Activated CD4-positive, alpha-beta T cell treated with anti-CD3 and anti-CD28 coated beads, Interleukin-2, amount 50 U/mL, for 16 hours (primary cell): ENCODE results near the gene SOAT2.

Source experiments
- DNase-seq: peaks from one replicate; pipeline ENCODE4 v3.0.0-alpha.2; 2020

SOAT2 gene

GRCh38 chr12:53065470-53065869 is 37.8 kb upstream of the SOAT2 start:
- no peak for DNase-seq

DNA sequence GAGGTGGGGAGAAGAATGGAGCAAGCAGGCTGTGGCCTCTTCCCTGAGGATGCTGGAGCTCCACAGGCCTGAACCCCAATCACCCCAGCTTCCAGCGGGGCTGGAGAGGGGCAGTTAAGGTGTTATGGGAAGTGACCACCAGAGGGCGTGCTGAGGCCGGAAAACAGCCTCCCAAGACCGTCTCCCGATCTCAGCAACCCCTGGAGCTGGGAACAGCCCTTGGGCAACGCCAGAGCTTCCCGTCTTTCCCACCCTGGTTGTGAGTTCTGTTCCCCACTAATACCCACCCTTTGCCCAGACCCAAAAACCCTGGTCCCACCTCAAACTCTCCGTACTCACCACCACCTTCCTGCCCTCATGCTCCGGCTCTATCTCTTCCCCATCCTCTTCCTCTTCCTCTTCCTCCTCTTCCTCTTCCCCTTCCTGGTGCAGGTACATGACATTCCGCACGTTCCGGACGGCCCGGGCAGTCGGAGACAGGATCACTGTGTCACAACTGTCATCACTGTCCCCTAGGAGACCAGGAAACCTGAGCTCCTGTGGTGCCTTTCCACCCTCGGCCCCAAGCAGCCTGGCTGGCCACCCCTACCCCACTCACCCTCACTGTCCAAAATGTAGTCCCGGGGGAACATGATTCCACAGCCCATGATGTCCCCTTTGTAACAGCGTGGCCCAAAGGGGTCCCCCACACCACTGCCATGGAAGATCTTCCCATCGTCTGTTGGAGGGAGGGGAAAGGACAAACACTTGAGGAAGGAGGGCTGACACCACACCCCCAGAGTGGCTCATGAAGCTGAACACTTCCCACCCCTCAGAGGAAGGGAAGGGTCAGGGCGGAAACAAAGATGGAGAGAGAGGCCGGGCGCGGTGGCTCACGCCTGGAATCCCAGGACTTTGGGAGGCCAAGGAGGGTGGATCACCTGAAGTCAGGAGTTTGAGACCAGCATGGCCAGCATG is 37.0 kb upstream of the SOAT2 start:
- peak; percentile 68 for DNase-seq

DNA sequence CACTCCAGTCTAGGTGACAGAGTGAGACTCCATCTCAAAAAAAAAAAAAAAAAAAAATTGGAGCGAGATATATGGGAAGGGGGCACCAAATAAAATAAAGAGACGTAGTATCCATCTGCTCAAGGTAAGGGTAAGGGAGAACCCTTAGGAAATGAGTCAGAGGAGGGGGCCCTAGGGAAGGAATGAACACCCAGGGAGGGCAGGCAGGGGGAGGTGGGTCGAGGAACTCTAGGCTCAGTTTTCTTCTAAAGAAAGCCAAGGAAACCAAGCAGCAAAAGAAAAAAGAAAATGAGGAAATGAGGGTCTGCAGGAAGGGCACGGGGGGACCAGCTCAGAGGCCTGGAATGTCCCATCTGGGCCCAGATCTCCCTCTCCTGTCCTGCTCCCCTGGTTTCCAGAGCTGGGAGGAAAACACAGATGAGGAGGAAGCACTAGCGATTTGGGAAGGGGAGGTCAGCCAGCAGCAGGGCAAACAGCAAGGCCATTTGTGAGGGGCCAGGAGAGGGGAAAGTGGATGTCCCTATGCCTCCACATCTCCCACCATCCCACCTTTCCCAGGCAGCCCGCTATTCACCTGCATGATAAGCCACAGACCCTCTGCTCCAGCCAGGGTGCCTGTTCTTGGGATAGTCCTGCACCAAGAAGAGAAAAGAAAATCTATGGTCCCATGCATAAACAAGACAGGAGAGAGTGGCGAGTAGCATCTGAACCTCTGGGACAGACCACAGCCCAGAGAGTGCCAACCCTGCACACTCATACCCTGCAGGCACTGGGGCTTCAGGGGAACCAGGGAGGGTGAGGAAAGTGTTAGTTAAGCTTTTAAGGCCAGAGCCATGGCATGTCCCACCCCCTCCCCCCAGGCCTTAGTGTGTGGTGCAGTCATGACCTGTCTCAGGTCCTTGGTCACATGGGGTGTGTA is 36.0 kb upstream of the SOAT2 start:
- no peak for DNase-seq

DNA sequence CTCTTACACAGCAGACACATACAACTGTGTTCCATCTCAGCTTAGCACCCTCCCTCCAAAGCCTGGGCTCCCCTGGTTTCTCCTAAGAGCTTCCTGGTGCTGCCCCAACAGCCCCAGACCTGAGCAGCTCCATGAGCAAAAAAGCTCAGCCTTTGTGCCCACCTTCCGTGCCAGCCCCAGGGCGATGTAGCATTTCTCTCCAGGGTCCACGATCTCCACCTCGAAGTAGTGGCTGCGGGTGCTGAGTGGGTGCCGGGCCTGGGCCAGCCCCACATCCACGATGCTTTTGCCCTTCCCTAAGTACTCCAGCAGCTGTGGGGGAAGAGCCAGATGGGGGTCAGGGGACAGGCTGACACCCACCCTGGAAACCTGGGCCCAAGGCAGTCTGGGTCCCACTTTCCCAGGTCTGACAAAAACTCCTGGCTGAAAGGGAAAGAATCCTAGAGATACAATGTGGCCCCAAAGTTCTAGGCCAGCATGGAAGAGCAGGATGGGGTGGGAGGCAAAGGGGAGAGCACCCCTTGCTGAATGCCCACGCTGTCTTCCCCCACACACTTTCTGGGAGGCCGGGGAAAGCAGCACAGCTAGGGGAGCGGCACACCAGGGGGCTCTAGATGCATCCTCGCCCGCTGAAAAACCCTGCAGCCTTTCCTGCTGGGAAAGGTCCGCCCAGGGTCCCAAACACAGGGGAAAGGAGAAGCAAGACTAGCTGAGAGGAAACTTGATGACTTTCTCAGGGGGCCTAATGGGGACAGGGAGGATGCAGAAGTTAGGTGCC is 35.1 kb upstream of the SOAT2 start:
- DNase-seq, result no peak

- no peak for DNase-seq
Observed at GRCh38 chr12:53068811-53069585, 34.3 kb upstream of the SOAT2 start.

DNA sequence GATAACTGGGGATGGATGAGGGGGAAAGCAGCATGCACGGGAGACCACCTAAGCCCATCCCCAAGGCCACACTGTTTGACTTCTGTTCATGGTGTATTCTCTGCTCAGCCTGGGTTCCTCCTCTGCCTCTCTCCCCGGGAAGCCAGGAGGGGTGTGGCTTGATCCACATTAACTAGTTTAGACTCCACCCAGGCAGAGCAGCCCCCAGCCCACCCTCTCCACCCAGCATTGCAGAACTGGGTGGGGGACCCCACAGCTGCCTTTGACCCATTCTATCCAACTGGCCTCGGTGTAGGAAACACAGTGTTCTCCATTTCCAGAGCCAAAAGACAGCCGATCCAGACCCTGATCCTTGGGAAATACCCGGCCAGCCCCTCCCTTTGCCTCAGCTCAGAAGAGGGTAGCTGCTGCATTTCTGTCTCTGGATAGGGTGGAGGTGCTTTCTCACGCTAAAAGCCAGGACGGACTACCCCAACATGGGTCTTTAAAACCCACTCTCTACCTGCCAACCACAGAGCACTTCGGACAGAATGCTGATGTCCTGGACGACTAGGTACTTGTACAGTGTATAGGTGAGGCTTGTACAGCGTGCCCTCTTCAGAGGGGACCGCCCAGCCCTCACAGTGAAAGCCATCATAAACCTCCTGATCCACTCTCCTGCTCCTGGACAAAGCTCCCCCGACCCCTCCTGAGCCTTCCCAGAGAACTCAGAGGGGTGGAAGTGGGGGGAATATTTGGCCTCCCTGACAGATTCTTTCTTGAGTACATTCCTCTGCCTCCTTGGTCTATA is 33.5 kb upstream of the SOAT2 start:
- no peak for DNase-seq

- no peak for DNase-seq
Observed at GRCh38 chr12:53070877-53071492, 32.3 kb upstream of the SOAT2 start.

GRCh38 chr12:53071591-53072551 is 31.4 kb upstream of the SOAT2 start:
- no peak for DNase-seq

- no peak for DNase-seq
Observed at GRCh38 chr12:53073881-53074280, 29.4 kb upstream of the SOAT2 start.

GRCh38 chr12:53074283-53074998 is 28.8 kb upstream of the SOAT2 start:
- no peak for DNase-seq

DNA sequence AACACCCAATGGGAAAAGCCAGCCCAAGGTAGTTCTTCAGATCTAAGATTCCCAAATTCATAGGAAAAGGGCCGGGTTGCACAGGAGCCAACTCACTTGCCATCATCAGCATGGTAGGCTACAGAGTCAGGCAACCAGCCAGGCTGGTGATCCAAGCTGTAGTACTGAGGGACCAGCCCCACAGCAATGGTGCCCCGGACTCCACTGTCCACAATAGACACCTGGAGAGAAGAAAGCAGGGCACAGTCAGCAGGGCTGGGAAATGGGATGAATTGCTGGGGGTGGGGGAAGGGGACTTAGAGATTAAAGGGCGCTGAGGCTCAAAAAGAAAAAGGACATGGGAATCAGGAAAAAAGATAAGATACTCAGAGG is 28.3 kb upstream of the SOAT2 start:
- no peak for DNase-seq

GRCh38 chr12:53076461-53076860 is 26.8 kb upstream of the SOAT2 start:
- DNase-seq, result no peak

- no peak for DNase-seq
Observed at GRCh38 chr12:53077030-53077429, 26.3 kb upstream of the SOAT2 start.

GRCh38 chr12:53078425-53079225 is 24.7 kb upstream of the SOAT2 start:
- peak; percentile 34 for DNase-seq

DNA sequence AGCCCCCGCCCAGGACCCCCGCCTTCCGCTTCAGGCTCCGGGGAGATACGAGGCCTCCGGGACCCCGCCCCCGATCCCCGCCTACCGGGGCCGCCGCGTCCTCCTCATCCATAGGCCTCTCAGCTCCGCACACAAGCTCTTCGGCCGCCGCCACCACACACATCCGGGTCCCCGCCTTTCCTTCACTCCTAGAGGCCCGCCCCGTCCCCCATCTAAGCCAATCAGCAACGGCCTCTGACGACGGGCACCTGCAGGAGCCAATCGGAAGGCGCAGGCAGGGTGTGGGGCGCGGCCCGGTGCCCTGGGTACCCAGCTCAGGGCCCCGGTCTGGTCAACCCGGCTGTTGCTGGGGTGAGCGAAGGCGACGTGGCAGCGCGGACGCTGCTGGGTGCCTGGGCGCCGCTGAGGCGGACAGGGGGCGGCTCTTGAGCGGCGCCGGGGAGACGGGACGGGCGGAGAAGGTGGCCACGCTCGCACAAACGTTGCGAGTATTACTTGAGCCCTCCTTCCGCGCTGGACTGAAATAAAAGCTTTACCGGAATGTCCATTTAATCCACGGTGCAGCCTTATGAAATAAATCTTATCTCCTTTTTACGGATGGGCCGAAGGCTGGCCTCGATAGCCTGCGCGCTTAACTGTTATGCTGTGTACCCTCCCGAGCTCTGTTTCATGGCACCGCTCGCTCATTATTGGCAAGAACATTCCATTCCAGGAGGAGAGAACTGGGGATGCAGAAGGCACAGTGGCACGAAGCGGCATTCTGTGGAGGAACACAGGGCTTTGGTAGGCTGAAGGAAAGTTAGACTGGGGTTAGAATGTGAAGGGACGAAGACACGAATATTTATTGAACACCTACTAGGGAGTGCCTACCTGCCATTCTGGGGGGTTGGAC is 23.8 kb upstream of the SOAT2 start, which contains the start of gene SPRYD3:
SPRYD3 (minus strand) TSS at position 165 of the 892 bp plus-strand sequence; CDS start at position 108, 57 bp downstream.
- peak; percentile 97 for DNase-seq

DNA sequence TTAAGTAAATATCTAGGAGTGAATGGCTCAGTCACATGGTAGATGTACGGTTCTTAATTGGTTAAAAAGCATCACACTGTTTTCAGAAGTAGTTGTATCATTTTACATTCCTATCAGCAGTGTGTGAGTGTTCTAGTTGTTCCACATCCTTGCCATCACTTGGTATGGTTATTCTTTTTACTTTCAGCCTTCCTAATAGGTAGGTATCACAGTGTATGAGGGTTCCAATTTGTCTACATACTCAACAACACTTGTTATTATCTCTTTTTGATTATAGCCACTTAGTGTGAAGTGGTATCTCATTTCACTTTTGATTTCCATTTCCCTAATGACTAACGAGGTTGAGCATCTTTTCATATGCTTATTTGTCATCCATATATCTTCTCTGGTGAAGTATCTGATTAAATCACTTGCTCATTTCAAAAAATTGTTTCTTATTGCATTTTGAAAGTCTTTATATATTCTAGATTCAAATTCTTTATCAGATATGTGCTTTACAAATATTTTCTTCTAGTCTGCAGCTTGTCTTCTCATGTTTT is 20.6 kb upstream of the SOAT2 start:
- DNase-seq, result no peak
